Activated gamma-delta T cell (primary cell): ENCODE measurements around the gene COPE.

Experiments
- DNase-seq: peaks from one replicate; lab custom pipeline; 2025; lab: John Stamatoyannopoulos, UW

The COPE gene

DNA sequence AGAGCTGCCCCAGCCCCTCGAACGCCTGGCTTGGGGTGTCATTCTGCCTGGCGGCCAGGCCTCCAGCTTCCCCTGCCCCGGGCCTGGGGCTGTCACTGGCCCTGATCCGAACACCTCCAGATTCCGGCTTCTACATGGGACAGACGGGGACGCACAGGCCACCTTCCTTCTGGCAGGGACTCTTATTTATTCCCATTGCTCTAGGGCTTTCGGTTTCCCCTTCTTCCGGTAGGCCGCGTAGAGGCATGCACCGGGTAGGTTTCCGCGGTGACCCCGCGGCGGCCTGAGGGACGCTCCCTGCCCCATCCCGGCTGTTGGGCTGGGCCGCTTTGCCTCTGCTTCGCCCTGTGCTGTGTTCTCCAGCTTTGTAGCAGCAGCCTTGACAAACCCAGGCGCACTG is 51.4 kb downstream of the COPE start:
- DNase-seq = no peak

DNA sequence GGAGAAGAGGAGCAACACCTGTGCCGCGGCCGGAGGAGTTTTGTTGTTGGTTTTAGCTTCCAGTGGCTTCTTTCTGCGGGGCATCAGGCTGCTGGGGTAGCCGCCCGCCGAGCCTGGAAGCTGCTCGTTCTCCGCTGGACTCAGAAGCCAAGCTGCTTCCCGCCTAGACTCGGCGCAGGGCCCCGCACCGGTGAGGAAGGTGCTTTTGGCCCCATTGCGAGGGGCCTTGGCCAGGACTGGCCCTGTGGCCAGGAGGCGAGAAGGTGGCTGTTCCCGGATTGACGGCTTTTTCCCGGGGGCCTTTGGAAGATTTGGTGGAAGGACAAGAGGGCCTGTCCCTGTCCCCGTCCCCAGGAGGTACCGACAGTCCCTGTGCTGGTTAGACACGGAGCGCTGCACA is 52.0 kb downstream of the COPE start:
- DNase-seq = no peak

DNA sequence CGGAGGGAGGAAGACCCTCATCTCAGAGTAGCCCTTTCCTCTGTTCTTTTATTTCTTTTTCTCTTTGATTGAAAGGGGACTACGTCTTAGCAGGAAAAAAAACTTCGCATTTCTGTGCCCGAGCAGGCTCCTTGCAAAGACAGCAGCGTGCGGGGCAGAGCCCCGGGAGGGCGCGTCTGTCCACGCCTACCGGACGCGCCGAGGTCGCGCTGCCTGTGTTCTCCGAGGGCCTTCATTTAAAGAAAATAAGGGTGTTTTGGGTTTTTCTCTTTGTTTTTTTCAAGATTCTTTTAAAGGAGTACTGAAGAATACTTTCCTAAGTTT is 52.4 kb downstream of the COPE start:
- no peak for DNase-seq

DNA sequence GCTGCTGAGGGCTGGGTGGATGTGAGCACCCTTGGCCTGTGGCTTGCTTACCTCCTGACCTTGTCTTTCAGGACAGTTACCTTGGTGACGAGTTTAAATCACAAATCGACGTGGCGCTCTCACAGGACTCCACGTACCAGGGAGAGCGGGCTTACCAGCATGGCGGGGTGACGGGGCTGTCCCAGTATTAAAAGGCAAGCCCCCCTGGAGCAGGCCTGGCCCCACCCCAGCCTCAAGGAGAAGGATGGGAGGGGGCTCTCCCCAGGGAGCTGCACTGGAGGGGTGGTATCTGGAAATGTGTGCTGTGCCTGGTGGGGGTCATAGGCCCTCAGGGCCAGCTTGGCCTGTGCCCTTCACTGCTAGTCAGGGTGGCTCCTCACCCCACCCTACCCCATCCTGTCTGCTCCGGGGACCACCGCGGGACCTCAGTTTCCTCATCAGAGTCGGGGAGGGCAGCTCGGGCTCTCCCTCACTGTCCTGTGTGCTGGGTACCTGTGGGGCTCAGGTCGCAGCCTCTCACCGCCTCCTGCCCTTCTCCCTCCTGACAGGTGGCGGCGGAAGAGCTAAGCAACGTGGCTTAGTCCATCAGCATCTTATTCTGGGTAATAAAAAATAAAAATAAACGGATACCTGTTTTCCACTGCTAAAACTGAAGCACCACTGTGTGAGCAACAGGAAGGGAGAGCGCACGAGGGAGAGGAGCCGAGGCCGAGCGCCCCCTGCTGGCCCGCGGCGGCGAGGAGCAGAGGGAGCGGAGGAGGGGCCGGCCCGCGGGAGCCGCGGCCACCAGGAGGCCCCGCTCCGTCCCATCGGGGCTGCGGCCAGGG is 53.0 kb downstream of the COPE start:
- DNase-seq = peak; percentile 36

DNA sequence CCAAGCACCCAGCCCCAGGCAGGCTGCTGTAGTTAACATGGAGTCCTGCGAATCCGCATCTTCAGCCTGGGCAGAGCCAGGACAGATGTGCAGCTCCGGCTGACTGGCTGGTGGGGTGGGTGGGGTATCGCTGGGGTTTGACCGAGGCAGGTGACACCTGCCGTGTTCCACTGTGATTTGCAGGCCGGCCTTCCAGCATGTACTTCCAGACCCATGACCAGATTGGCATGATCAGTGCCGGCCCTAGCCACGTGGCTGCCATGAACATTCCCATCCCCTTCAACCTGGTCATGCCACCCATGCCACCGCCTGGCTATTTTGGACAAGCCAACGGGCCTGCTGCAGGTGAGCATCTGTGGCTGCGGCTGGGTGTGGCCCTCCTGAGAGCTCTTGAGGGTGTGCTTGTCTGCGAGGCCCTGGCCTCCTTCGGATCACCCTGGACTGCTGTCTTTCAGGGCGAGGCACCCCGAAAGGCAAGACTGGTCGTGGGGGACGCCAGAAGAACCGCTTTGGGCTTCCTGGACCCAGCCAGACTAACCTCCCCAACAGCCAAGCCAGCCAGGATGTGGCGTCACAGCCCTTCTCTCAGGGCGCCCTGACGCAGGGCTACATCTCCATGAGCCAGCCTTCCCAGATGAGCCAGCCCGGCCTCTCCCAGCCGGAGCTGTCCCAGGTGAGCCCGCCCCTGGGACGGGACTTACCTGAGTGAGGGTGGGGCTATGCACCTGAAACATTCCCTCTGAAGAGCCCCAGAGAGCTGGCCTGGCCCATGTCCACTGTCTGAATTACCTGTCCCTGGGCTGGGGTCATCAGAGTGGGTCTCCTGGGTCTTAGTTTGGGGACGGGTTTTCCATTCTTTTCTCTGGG is 53.8 kb downstream of the COPE start:
- DNase-seq = no peak

DNA sequence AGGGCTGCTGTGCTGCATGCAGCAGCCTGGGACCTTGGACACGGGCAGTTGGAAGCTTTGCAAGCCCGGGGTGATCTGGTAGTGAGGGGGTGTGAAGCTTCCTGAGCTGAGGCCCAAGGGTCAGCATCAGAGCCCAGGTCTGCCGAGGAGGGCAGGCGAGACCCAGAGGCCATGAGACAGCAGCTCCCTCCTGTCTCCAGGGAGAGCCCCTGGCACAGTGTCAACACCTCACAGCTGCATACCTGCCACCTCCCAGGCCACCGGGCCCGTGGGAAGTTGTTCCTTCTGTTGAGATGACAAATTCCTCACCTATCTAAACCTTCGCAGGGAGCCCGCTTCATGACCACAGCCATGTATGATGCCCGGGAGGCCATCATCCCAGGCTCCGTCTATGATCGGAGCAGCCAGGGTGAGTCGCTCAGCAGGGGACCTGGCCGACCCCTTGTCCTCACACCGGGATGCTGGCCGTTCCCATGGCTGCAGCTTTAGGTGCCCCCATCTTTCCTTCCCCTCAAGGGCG is 55.3 kb downstream of the COPE start:
- DNase-seq = no peak

DNA sequence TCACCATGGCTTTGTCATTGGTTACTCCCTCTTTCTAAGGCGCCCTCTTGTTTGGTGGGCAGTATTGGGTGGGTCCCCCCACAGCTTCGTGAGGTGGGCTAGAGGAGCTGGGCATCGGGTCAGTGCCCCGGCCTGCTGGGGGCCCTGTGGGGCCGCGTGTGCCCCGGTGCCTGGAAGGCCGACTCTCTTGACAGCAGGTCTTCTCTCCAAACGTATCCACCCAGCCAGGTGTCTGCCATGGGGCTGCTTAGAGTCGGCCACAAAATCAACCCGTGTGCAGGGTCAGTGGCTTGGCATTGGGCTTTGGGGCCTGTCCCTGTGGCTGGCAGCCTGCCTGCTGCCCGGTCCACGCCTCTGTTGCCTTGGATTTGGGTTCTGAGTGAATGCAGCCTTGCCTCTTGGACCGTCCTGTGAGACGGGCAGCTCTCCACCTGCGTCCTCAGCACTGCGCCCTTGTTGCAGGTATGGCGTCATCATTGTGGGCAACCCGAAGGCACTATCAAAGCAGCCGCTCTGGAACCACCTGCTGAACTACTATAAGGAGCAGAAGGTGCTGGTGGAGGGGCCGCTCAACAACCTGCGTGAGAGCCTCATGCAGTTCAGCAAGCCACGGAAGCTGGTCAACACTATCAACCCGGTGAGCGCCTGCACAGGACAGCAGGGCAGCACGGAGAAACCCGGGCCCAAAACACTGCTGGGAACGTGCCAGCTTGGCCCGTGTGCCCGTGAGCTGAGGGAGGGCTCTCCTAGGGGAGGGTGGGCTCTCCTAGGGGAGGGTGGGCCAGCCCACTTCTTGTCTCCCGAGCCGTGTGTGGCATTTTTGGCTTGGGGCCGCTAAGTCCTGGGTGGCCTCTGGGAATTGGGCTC is 56.0 kb downstream of the COPE start:
- no peak for DNase-seq

DNA sequence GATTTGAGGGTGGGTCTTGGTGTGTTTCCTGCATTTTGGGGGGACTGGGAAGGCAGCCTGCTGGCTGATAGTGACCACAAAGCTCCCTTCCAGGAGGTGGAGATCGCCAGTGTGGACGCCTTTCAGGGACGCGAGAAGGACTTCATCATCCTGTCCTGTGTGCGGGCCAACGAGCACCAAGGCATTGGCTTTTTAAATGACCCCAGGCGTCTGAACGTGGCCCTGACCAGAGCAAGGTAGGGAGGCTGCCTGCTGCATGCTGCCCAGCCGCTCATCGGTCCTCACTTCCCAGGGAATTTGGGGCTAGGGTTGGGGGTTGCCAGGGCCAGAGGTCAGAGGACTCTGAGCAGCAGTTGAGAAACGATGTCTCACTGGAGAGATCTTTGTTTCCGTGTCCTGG is 57.3 kb downstream of the COPE start:
- DNase-seq = no peak

DNA sequence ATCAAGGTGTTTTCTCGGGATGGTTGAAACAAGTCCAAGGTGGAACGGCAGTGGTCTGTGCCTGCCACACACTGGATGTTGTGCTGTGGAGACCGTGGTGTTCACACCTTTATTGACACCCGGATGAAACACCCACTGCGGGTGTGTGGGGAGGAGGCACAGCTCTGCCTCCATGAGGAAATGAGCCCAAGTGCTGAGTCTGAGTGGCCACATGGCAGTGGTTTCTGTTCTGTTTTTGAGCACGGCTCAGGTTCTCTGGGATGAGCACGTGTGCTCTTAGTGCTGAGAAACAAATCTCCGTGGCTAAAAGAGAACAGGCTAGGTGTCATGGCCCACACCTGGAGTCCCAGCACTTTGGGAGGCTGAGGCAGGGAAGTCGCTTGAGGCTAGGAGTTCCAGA is 58.0 kb downstream of the COPE start:
- no peak for DNase-seq

DNA sequence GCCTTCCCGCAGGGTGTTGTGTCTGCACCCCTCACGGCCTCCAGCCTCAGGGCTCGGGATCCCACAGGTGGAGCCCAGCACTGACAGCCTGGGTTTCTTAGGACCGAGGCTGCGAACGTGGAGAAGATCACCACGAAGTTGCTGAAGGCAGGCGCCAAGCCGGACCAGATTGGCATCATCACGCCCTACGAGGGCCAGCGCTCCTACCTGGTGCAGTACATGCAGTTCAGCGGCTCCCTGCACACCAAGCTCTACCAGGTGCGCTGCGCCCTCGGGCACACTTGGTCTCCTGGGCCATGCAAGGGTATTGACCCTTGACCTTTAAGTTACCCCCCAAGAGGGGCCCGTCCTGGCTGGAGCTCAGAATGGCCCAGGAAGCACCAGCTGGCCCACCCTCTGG is 58.5 kb downstream of the COPE start:
- DNase-seq = no peak

DNA sequence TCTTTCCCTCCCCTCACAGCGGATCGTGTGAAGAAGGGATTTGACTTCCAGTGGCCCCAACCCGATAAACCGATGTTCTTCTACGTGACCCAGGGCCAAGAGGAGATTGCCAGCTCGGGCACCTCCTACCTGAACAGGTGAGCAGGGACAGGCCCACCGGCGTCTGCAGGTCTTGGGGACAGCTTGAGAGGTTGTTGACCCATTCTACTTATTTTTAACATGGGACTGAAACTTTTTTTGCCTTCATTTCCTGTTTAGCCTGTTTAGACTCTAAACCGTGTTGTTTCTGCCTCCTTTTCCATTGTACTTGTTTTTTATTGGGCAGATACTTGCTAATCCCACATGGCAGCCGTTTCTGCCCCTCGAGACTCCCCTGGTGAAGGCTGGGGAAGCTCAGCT is 58.9 kb downstream of the COPE start:
- DNase-seq = no peak

DNA sequence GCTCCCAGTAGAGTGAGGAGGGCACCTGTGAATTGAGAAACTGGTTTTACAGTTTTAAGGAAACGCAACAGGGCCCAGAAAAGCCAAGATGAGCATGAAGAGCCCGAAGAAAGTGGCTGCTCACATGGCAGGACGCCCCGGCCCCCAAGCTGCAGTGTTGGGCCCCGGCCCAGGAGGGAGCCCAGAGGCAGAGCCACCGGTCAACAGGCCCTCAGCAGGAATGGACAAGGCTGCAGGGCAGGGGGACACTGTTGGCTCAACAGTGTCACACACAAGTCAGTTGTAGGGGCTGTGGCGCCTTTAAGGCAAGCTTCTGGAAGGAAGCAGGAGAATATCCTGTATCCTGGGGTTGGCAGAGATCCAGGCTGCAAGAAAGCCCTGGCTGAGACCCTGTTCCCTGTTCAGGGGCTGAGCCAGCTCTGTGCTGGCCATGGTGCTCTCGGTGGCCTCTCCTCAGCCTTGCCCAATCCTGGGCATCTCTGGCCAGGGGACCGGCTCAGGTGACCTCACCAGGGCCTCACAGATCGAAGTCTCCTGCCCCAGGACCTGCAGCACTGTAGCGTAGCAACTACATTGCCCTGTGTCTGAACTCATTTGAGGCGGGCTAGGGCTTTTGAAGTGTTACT is 59.4 kb downstream of the COPE start:
- DNase-seq = no peak

DNA sequence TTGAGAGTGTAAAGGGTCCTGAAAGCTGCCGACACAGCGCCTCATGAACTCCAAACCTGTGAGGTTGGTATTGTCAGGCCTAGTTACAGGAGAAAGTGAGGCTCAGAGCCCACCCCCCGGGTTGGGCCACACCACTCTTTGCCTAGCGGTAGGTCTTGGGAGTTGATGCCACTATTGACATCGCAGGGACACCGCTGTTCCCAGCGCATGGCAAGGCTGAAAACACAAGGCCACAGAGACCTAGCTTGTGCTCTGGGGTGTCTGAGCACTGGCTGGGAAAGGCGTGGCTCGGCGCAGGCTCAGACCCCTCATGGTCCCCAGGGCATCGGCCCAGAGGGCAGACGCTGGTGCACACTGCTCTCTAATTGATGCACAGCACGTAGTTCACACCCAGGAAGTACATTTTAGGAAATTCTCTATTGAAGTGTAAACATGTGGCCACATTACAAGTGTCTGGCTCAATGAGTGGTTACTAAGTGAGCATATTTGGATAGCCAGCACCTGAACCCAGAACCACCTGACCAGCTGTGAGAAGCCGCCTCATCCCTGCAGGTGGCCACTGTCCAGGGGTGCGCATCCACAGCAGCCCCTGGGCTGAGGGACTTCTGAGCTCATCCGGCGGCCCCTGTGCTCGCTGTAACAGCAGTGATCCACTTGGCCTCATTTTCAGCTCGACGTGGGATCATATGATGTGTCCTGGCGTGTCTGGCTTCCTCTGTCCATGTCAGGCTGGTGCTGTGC is 60.1 kb downstream of the COPE start:
- no peak for DNase-seq

DNA sequence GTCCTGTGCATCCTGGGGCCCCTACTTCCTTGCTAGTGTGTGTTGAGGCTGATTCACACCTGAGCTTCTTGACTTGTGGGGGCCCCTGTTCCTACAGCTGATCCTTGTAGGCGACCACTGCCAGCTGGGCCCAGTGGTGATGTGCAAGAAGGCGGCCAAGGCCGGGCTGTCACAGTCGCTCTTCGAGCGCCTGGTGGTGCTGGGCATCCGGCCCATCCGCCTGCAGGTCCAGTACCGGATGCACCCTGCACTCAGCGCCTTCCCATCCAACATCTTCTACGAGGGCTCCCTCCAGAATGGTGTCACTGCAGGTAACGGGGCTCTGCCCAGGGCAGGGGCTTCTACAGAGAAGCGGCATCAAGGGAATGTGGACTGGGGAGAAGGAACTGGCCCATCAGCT is 62.0 kb downstream of the COPE start:
- no peak for DNase-seq

DNA sequence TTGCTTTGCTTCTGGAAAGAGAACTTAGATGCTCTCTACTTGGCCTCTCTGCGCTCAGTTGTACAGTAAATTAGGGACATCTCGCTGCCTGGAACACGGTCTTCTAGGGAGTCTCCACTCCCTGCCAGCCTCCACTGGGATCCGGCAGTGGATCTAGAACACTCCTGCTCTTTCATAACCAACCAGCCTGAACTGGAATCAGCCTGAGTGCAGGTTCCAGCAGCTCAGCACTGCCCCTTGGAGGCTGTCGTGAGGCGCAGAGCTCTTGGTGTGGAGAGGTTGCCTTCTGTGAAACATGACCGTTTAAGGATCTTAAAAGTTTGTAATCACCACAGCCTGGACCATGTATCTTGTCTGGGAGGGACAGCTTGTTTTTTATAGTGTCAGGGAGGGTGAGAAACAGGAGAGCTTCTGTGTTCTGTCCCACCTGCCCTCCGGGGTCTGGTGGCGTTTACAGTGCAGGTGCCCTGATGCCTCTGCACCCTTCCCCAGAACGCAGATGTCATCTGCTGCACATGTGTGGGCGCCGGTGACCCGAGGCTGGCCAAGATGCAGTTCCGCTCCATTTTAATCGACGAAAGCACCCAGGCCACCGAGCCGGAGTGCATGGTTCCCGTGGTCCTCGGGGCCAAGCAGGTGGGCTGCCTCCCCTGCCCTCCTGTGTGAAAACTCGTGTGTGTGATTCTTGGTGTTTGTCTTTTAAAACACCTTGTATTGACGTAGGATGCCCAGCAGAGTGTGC is 62.6 kb downstream of the COPE start:
- no peak for DNase-seq

DNA sequence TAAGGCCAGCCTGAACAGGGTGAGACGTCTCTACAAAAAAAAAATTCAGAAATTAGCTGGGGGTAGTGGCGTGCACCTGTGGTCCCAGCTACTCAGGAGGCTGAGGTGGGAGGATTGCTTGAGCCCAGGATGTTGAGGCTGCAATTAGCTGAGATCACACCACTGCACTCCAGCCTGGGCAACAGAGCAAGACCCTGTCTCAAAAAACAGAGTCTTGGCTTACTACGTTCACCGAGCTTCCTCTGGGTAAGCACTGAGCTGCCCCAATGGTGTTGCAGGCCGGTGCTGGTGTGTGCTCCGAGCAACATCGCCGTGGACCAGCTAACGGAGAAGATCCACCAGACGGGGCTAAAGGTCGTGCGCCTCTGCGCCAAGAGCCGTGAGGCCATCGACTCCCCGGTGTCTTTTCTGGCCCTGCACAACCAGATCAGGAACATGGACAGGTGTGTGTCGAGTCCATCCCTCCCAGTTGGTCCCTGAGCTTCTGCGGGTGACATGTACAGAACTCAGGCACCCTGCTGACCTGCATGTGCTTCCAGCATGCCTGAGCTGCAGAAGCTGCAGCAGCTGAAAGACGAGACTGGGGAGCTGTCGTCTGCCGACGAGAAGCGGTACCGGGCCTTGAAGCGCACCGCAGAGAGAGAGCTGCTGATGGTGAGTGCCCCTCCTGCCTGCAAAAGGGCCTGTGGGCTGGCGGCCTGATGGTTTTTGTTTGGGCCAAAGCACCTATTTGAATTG is 63.4 kb downstream of the COPE start:
- DNase-seq = no peak

DNA sequence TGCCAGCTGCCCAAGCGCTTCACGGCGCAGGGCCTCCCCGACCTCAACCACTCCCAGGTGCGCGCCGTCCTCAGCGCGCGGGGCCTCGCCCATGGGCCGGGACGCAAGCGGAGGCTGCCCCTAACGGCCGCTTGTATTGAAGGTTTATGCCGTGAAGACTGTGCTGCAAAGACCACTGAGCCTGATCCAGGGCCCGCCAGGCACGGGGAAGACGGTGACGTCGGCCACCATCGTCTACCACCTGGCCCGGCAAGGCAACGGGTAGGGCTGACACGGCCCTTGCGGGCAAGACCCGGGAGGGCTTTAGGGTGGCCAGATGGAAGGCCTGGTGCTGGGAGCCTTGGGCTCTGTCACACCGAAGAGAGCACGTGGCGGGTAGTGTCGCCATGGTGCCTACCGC is 64.2 kb downstream of the COPE start:
- DNase-seq = no peak

DNA sequence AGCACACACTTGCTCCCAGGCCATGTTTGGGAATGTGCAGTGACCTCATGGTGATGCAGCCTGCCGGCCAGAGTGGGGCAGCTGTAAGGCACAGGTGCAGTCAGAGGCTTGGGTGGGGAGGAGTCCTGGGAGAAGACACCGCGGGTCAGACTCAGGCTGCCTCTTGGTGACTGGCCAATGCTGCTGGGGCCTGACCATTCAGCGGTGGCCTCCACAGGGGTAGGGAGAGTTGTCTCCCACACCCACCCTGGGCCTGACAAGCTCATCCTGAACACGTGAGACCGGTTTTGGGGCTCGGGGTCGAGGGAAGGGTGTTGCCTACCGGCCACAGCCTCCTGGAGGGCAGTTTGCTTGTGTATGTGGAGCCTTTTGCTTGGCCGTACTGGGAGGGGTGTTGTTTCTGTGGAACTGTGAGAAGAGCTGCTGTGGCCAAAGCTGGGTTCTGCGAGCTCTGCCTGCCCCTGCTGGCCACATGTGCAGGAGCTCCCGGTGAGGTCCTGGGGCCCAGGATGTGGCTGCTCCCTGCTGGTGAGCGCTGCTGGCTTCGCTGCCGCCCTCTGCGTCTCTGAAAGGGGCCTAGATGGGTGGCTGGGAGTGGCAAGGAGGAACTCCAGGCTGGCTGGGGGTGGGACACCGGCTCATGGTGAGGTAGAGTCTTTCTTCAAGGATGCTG is 65.3 kb downstream of the COPE start:
- no peak for DNase-seq

DNA sequence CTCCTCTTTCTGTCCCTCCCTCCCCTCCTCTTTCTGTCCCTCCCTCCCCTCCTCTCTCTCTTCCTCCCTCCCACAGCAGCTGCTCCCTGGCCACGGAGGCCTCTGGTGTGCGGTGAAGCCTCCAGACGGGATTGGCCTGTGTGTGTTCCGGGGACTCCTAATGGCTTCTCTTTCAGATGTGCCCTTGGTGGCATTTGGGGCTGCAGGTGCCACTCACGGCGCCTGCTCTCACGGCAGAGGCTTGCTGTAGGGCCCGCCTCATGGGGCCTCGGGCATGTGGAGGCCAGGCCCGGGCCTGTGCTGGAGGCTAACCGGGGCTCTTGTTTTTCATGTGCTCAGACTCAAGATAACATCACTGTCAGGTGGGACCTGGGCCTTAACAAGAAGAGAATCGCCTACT is 66.5 kb downstream of the COPE start:
- DNase-seq = no peak
